ENCODE measurements around the gene KCNQ1. TPM values are rescaled to one million over a fixed set of nuclear protein-coding genes. Genes with fewer than 3 reads are reported as not detected.

Gene KCNQ1
- total RNA-seq, 1 experiment from 2014 or later: 10.7 TPM

DNA sequence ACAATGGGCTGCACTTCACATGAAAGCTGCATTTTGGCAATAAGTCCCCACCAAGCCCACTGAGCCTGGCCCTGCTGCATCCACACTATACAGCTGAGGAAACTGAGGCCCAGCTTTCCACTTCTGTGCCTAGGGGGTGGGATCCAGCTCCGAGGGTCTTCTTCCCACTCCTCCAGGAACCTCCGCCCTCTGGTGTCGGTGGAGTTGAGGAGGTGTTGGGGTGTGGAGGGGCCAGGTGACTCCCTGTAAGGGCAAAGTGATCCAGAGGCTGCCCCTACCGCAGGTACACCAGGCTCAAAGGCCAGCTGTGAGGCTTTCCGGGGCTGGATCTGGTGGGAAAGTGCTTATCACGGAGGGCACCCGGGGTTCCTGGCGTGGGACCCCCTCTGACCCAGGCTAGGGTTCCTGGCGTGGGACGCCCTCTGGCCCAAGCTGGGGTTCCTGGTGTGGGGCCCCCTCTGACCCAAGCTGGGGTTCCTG is 125.0 kb downstream of the KCNQ1 start:
- ChIA-PET RAD21 (ENCODE audit: low non-redundant PET in 1 of 2, low total read pairs in 2 of 2, uncharacterized antibody in 2 of 2, unreplicated experiment in 2 of 2) (no interaction called here), POLR2A (no interaction called here), CTCF (no interaction called here)
- H4K20me1 ChIP-seq (ENCODE audit: insufficient read depth): no peaks in the 10 kb centered on the region
- intact Hi-C loops (cut with micrococcal nuclease): no loop called here
- H3K9ac ChIP-seq (ENCODE audit: low read length): no peak overlapping the region
- TF ChIP-seq CEBPB (IDR thresholded peaks at IDR 0.05; ENCODE audit: low read depth) (no peak), SIN3A (IDR thresholded peaks at IDR 0.05; ENCODE audit: low read depth) (no peak), RAD21 (IDR thresholded peaks at IDR 0.05; ENCODE audit: low read depth) (no peak)
- no peaks in the 10 kb centered on the region for H3K27me3 ChIP-seq (ENCODE audit: insufficient read depth, low read length)
- DNase-seq (ENCODE audit: low read depth, low spot score): no peak
- H3K9me3 ChIP-seq (ENCODE audit: control insufficient read depth in 1 of 2, insufficient read depth in 1 of 2, low read depth in 1 of 2, low read length in 2 of 2): no peaks in the 10 kb centered on the region
- no peak overlapping the region for H3K4me3 ChIP-seq (replicated peaks in 1 of 2; ENCODE audit: low read depth in 1 of 2, low read length in 2 of 2)
- H3K36me3 ChIP-seq (ENCODE audit: control insufficient read depth in 1 of 2, insufficient read depth in 2 of 2, low read length in 2 of 2): no peaks in the 10 kb centered on the region
- no peak overlapping the region for H3K4me2 ChIP-seq (ENCODE audit: low read length)
- no peak for ATAC-seq
- H3K4me1 ChIP-seq (ENCODE audit: control insufficient read depth in 1 of 2, insufficient read depth in 2 of 2, low read length in 2 of 2): no peaks in the 10 kb centered on the region
- H3K79me2 ChIP-seq (ENCODE audit: insufficient read depth, low read length): no peaks in the 10 kb centered on the region
- H2AFZ ChIP-seq (ENCODE audit: low read depth, low read length, poor library complexity, severe bottlenecking): no peak overlapping the region
- no TSS peak for BruUV-seq (replicated peaks)
- H3K27ac ChIP-seq (ENCODE audit: low read depth, low read length): no peak overlapping the region
- no peaks in the 10 kb centered on the region for H3K9me2 ChIP-seq (ENCODE audit: insufficient read depth)

DNA sequence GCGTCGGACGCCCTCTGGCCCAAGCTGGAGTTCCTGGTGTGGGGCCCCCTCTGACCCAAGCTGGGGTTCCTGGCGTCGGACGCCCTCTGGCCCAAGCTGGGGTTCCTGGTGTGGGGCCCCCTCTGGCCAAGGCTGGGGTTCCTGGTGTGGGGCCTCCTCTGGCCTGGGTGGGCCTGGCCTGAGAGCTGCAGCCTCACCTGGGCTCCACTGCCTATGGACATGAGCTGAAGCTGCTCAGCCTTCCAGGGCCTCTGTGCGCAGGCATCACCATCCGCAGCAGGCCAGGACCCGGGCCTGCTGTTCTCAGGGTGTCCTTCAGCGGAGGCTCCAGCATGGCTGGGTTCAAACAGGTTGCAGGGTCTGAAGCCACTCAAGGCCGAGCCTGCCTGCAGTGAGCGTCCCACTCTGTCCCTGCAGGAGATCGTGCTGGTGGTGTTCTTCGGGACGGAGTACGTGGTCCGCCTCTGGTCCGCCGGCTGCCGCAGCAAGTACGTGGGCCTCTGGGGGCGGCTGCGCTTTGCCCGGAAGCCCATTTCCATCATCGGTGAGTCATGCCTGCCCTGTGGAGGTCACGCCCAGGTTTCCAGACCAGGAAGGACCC is 125.5 kb downstream of the KCNQ1 start:
- H4K20me1 ChIP-seq (ENCODE audit: insufficient read depth): no peaks in the 10 kb centered on the region
- H3K4me3 ChIP-seq (replicated peaks in 1 of 2; ENCODE audit: low read depth in 1 of 2, low read length in 2 of 2): no peak overlapping the region
- no TSS peak for BruUV-seq (replicated peaks)
- POLR2A ChIA-PET: no interaction called here
- no peaks in the 10 kb centered on the region for H3K9me2 ChIP-seq (ENCODE audit: insufficient read depth)
- ATAC-seq (no peak), DNase-seq (ENCODE audit: low read depth, low spot score) (no peak)
- no peak overlapping the region for H3K9ac ChIP-seq (ENCODE audit: low read length)
- H2AFZ ChIP-seq (ENCODE audit: low read depth, low read length, poor library complexity, severe bottlenecking): no peak overlapping the region
- no peaks in the 10 kb centered on the region for H3K36me3 ChIP-seq (ENCODE audit: control insufficient read depth in 1 of 2, insufficient read depth in 2 of 2, low read length in 2 of 2)
- RAD21 ChIA-PET (ENCODE audit: low non-redundant PET in 1 of 2, low total read pairs in 2 of 2, uncharacterized antibody in 2 of 2, unreplicated experiment in 2 of 2): no interaction called here
- H3K4me2 ChIP-seq (ENCODE audit: low read length): no peak overlapping the region
- H3K79me2 ChIP-seq (ENCODE audit: insufficient read depth, low read length): no peaks in the 10 kb centered on the region
- no peaks in the 10 kb centered on the region for H3K9me3 ChIP-seq (ENCODE audit: control insufficient read depth in 1 of 2, insufficient read depth in 1 of 2, low read depth in 1 of 2, low read length in 2 of 2)
- no peaks in the 10 kb centered on the region for H3K4me1 ChIP-seq (ENCODE audit: control insufficient read depth in 1 of 2, insufficient read depth in 2 of 2, low read length in 2 of 2)
- no peaks in the 10 kb centered on the region for H3K27me3 ChIP-seq (ENCODE audit: insufficient read depth, low read length)
- intact Hi-C loops (cut with micrococcal nuclease): no loop called here
- CTCF ChIA-PET: no interaction called here
- H3K27ac ChIP-seq (ENCODE audit: low read depth, low read length): no peak overlapping the region
- TF ChIP-seq CBX3 (IDR thresholded peaks at IDR 0.05; ENCODE audit: low read depth): no peak
- no peak for TF ChIP-seq SP1 (IDR thresholded peaks at IDR 0.05; ENCODE audit: low read depth)
- TF ChIP-seq, protein P1, sequence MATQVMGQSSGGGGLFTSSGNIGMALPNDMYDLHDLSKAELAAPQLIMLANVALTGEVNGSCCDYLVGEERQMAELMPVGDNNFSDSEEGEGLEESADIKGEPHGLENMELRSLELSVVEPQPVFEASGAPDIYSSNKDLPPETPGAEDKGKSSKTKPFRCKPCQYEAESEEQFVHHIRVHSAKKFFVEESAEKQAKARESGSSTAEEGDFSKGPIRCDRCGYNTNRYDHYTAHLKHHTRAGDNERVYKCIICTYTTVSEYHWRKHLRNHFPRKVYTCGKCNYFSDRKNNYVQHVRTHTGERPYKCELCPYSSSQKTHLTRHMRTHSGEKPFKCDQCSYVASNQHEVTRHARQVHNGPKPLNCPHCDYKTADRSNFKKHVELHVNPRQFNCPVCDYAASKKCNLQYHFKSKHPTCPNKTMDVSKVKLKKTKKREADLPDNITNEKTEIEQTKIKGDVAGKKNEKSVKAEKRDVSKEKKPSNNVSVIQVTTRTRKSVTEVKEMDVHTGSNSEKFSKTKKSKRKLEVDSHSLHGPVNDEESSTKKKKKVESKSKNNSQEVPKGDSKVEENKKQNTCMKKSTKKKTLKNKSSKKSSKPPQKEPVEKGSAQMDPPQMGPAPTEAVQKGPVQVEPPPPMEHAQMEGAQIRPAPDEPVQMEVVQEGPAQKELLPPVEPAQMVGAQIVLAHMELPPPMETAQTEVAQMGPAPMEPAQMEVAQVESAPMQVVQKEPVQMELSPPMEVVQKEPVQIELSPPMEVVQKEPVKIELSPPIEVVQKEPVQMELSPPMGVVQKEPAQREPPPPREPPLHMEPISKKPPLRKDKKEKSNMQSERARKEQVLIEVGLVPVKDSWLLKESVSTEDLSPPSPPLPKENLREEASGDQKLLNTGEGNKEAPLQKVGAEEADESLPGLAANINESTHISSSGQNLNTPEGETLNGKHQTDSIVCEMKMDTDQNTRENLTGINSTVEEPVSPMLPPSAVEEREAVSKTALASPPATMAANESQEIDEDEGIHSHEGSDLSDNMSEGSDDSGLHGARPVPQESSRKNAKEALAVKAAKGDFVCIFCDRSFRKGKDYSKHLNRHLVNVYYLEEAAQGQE (IDR thresholded peaks at IDR 0.05; ENCODE audit: low read depth): no peak
- TF ChIP-seq YY1 (IDR thresholded peaks at IDR 0.05; ENCODE audit: extremely low read depth, insufficient replicate concordance, low read depth, low read length): no peak
- TF ChIP-seq EGR1 (IDR thresholded peaks at IDR 0.05; ENCODE audit: low read depth): no peak
- TF ChIP-seq TCF7L2 (IDR thresholded peaks at IDR 0.05; ENCODE audit: borderline replicate concordance, extremely low read depth, insufficient read depth, insufficient read length): no peak
- TF ChIP-seq EZH2 (IDR thresholded peaks at IDR 0.05): no peak
- TF ChIP-seq ZNF274 (IDR thresholded peaks at IDR 0.05; ENCODE audit: low read depth, low read length): no peak
- TF ChIP-seq EZH2phosphoT487 (IDR thresholded peaks at IDR 0.05; ENCODE audit: borderline replicate concordance): no peak
- TF ChIP-seq, protein P2, sequence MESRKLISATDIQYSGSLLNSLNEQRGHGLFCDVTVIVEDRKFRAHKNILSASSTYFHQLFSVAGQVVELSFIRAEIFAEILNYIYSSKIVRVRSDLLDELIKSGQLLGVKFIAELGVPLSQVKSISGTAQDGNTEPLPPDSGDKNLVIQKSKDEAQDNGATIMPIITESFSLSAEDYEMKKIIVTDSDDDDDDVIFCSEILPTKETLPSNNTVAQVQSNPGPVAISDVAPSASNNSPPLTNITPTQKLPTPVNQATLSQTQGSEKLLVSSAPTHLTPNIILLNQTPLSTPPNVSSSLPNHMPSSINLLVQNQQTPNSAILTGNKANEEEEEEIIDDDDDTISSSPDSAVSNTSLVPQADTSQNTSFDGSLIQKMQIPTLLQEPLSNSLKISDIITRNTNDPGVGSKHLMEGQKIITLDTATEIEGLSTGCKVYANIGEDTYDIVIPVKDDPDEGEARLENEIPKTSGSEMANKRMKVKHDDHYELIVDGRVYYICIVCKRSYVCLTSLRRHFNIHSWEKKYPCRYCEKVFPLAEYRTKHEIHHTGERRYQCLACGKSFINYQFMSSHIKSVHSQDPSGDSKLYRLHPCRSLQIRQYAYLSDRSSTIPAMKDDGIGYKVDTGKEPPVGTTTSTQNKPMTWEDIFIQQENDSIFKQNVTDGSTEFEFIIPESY (IDR thresholded peaks at IDR 0.05; ENCODE audit: extremely low read depth, insufficient replicate concordance, low read length): no peak
